Panc1 (cell line): Measurements from ENCODE around the gene C1QL1. TPM values are rescaled to one million over a fixed set of nuclear protein-coding genes. Genes with fewer than 3 reads are reported as not detected.

Experiments
- ATAC-seq: fragments of 200-7000 bp; cut with Tn5 transposase; 2 replicates; pipeline ENCODE4 v1.9.1; 2020; ENCODE audit warnings: mild to moderate bottlenecking, moderate library complexity
- BruUV-seq: library from RNA; stranded (reverse); fragments of 400-500 nt; replicated peaks from 2 replicates; lab custom pipeline; 2021; lab: Mats Ljungman, UMichigan
- CTCF ChIA-PET: fragments of 300-600 bp; sonication (Branson Sonifier 250); formaldehyde crosslinking; loops from one replicate; lab custom pipeline; 2022; ENCODE audit warnings: antibody characterized with exemption; lab: Charles Lee
- POLR2A ChIA-PET: fragments of 300-600 bp; sonication (Branson Sonifier 250); formaldehyde crosslinking; loops from one replicate; lab custom pipeline; 2022; ENCODE audit warnings: antibody characterized with exemption; lab: Charles Lee
- DNase-seq: peaks from one replicate; pipeline ENCODE4 v3.0.0-alpha.2; 2010; ENCODE audit warnings: low read depth, low spot score
- H3K27ac ChIP-seq: 2 replicates; pipeline ENCODE4 v1.5.1; 2011; ENCODE audit warnings: mild to moderate bottlenecking, low read length, inconsistent platforms
- H3K27me3 ChIP-seq: fragments of 200-500 bp; sonication (Bioruptor generic); 2 replicates; pipeline ENCODE4 v1.6.0; 2014; ENCODE audit warnings: low read length, inconsistent platforms; ENCODE audit not compliant: control insufficient read depth, insufficient read depth
- H3K36me3 ChIP-seq: fragments of 200-500 bp; sonication (Bioruptor generic); 2 replicates; pipeline ENCODE4 v1.5.1; 2014; ENCODE audit warnings: inconsistent platforms, mild to moderate bottlenecking, low read length, moderate library complexity; ENCODE audit not compliant: control insufficient read depth, insufficient read depth
- H3K4me1 ChIP-seq: 2 replicates; pipeline ENCODE4 v1.5.1; 2011; ENCODE audit warnings: inconsistent platforms, mild to moderate bottlenecking, low read length, moderate library complexity; ENCODE audit not compliant: control insufficient read depth, insufficient read depth
- H3K4me3 ChIP-seq, 2 experiments: 2 replicates each; pipeline ENCODE4 v1.5.1; 2011 to 2012; ENCODE audit warnings: low read depth in 2 of 2, low read length in 2 of 2, mild to moderate bottlenecking in 2 of 2, inconsistent platforms in 1 of 2, moderate library complexity in 1 of 2
- H3K9me3 ChIP-seq: fragments of 200-500 bp; sonication (Bioruptor generic); 2 replicates; pipeline ENCODE4 v1.5.1; 2014; ENCODE audit warnings: low read depth, mild to moderate bottlenecking, inconsistent platforms, low read length, moderate library complexity; ENCODE audit not compliant: control insufficient read depth, insufficient read depth
- POLR2AphosphoS5 ChIP-seq: IDR thresholded peaks from 2 replicates; pipeline ENCODE4 v1.6.1; 2012; ENCODE audit warnings: mild to moderate bottlenecking, low read depth, low read length, moderate library complexity
- SIN3A ChIP-seq: IDR thresholded peaks from 2 replicates; pipeline ENCODE4 v1.6.1; 2012; ENCODE audit warnings: low read depth, mild to moderate bottlenecking, low read length, moderate library complexity, borderline replicate concordance; ENCODE audit not compliant: insufficient read depth
- TCF7L2 ChIP-seq: IDR thresholded peaks from 2 replicates; pipeline ENCODE4 v1.6.1; 2011; ENCODE audit warnings: mild to moderate bottlenecking, low read depth, low read length, inconsistent platforms
- in situ Hi-C: cut with HindIII; loops from 2 replicates; pipeline ENCODE4 v1.10.0; 2016; ENCODE audit warnings: low sequenced_read_pairs, low pct_unique_long_range_greater_than_20kb
- intact Hi-C: fragments of 100-400 bp; cut with micrococcal nuclease; formaldehyde crosslinking; loops from one replicate; pipeline ENCODE4 v1.10.0; 2022; ENCODE audit not compliant: unreplicated experiment
- total RNA-seq: library from RNA; stranded (reverse); gene quantifications from one replicate; pipeline ENCODE4 v1.2.1, GENCODE V29; 2021; ENCODE audit not compliant: unreplicated experiment
- TF ChIP-seq, protein P1 (sequence below): fragments of 450-650 bp; IDR thresholded peaks from 2 replicates; pipeline ENCODE4 v1.5.1; 2017; ENCODE audit warnings: mild to moderate bottlenecking
- TF ChIP-seq, protein P2 (sequence below), 2 experiments: IDR thresholded peaks; 2 replicates each; pipeline ENCODE4 v1.6.1; 2011 to 2012; ENCODE audit warnings: low read depth in 2 of 2, control low read depth in 1 of 2, low read length in 1 of 2, mild to moderate bottlenecking in 1 of 2, moderate library complexity in 1 of 2; ENCODE audit not compliant: insufficient read depth in 1 of 2

The C1QL1 gene
- total RNA-seq, 1 experiment from 2014 or later: 9.5 TPM

DNA sequence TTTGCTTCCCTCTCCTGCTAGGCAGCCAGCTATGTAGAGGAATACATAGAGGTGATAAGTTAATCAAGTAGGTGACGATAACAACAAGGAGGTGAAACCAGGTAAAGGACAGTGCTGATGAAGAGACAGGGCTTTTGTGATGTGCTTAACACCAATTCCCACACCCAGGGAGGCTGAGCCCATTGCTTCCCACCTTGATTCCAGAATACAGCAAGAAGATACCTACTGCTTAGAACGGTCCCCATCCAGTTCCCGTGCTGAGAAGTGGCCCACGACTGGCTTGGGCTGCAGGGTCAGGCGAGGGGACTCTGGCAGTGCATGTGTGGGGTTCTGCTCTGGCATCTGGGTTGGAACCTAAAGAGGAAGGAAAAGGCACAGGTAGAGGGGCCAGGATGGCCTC lies 36.7 kb downstream of the C1QL1 start:
- DNase-seq (no peak), ATAC-seq (no peak)
- Histone ChIP-seq H3K9me3 (no peaks in the 10 kb centered on the region), H3K4me3 (no peak overlapping the region), H3K27ac (no peak overlapping the region), H3K36me3 (peaks cover 2% of the 10 kb centered on the region; the same call in 1 of the 2 replicates), H3K27me3 (no peaks in the 10 kb centered on the region), H3K4me1 (no peaks in the 10 kb centered on the region)
- in situ Hi-C loops (no loop called here), intact Hi-C loops (no loop called here)
- TF ChIP-seq, protein P1, sequence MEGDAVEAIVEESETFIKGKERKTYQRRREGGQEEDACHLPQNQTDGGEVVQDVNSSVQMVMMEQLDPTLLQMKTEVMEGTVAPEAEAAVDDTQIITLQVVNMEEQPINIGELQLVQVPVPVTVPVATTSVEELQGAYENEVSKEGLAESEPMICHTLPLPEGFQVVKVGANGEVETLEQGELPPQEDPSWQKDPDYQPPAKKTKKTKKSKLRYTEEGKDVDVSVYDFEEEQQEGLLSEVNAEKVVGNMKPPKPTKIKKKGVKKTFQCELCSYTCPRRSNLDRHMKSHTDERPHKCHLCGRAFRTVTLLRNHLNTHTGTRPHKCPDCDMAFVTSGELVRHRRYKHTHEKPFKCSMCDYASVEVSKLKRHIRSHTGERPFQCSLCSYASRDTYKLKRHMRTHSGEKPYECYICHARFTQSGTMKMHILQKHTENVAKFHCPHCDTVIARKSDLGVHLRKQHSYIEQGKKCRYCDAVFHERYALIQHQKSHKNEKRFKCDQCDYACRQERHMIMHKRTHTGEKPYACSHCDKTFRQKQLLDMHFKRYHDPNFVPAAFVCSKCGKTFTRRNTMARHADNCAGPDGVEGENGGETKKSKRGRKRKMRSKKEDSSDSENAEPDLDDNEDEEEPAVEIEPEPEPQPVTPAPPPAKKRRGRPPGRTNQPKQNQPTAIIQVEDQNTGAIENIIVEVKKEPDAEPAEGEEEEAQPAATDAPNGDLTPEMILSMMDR: no peak
- TF ChIP-seq, protein P2, sequence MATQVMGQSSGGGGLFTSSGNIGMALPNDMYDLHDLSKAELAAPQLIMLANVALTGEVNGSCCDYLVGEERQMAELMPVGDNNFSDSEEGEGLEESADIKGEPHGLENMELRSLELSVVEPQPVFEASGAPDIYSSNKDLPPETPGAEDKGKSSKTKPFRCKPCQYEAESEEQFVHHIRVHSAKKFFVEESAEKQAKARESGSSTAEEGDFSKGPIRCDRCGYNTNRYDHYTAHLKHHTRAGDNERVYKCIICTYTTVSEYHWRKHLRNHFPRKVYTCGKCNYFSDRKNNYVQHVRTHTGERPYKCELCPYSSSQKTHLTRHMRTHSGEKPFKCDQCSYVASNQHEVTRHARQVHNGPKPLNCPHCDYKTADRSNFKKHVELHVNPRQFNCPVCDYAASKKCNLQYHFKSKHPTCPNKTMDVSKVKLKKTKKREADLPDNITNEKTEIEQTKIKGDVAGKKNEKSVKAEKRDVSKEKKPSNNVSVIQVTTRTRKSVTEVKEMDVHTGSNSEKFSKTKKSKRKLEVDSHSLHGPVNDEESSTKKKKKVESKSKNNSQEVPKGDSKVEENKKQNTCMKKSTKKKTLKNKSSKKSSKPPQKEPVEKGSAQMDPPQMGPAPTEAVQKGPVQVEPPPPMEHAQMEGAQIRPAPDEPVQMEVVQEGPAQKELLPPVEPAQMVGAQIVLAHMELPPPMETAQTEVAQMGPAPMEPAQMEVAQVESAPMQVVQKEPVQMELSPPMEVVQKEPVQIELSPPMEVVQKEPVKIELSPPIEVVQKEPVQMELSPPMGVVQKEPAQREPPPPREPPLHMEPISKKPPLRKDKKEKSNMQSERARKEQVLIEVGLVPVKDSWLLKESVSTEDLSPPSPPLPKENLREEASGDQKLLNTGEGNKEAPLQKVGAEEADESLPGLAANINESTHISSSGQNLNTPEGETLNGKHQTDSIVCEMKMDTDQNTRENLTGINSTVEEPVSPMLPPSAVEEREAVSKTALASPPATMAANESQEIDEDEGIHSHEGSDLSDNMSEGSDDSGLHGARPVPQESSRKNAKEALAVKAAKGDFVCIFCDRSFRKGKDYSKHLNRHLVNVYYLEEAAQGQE (IDR thresholded peaks at IDR 0.05; ENCODE audit: insufficient read depth in 1 of 2, low read depth in 2 of 2, low read length in 1 of 2): no peak
- no peak for TF ChIP-seq SIN3A
- TF ChIP-seq POLR2AphosphoS5: no peak
- no peak for TF ChIP-seq TCF7L2
- no TSS peak for BruUV-seq
- CTCF ChIA-PET: no interaction called here
- POLR2A ChIA-PET: no interaction called here

DNA sequence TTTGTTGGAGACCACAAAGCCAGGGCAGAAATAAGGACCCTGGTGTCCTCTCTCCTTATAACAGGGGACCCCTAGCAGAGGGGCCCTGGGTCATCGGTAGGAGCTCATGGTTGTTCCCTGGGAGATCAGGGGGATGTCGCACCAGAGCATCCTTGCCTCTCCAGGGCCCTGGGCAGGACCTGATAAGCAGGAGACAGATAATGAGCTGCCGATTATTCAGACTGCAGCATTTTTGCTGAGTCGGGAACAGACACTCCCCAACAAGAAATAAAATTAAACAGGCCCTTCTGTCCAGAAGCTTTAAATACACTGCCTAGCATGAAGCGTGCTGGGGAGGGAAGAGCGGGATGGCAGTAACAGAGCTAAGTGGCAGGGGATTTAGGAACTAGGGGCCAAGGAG lies 37.4 kb downstream of the C1QL1 start:
- intact Hi-C loops (no loop called here), in situ Hi-C loops (no loop called here)
- ATAC-seq (no peak), DNase-seq (no peak)
- CTCF ChIA-PET: no interaction called here
- no peak overlapping the region for H3K4me3 ChIP-seq
- no peaks in the 10 kb centered on the region for H3K4me1 ChIP-seq
- no peaks in the 10 kb centered on the region for H3K9me3 ChIP-seq
- TF ChIP-seq TCF7L2: no peak
- TF ChIP-seq, protein P2 (IDR thresholded peaks at IDR 0.05; ENCODE audit: insufficient read depth in 1 of 2, low read depth in 2 of 2, low read length in 1 of 2): no peak
- TF ChIP-seq, protein P1: no peak
- TF ChIP-seq POLR2AphosphoS5: no peak
- TF ChIP-seq SIN3A: no peak
- no peaks in the 10 kb centered on the region for H3K27me3 ChIP-seq
- no TSS peak for BruUV-seq
- POLR2A ChIA-PET: no interaction called here
- H3K27ac ChIP-seq: no peak overlapping the region
- peaks cover 2% of the 10 kb centered on the region; the same call in 1 of the 2 replicates for H3K36me3 ChIP-seq
